Peyer's patch (tissue), 4 donors: Measurements from ENCODE around the gene SCNN1A. TPM values are rescaled to one million over a fixed set of nuclear protein-coding genes. Genes with fewer than 3 reads are reported as not detected.

ENCODE experiments used
- DNase-seq, 3 donors: peaks; one replicate each; pipeline ENCODE4 v3.0.0-alpha.2; 2017 to 2019
- H3K27ac ChIP-seq, 4 donors: fragments of 200-600 bp; sonication (generic); one replicate each; pipeline ENCODE4 v1.5.1; 2016 to 2019
- H3K27me3 ChIP-seq, 2 donors: fragments of 200-600 bp; sonication (generic); one replicate each; pipeline ENCODE4 v1.5.1; 2019
- H3K36me3 ChIP-seq, 3 donors: fragments of 200-600 bp; sonication (generic); one replicate each; pipeline ENCODE4 v1.5.1; 2016 to 2019
- H3K4me1 ChIP-seq, 4 donors: fragments of 200-600 bp; sonication (generic); one replicate each; pipeline ENCODE4 v1.5.1; 2016 to 2019
- H3K4me3 ChIP-seq, 4 donors: fragments of 200-600 bp; sonication (generic); 1 replicate in 3 of 4; 2 replicates in 1 of 4; pipeline ENCODE4 v1.5.1; 2016 to 2019; ENCODE audit warnings: mild to moderate bottlenecking in 1 of 4
- H3K9me3 ChIP-seq, 4 donors: fragments of 200-600 bp; sonication (generic); one replicate each; pipeline ENCODE4 v1.5.1; 2016 to 2019; ENCODE audit warnings: mild to moderate bottlenecking in 1 of 4
- POLR2A ChIP-seq, 2 donors: fragments of 450-650 bp; IDR thresholded peaks; one replicate each; pipeline ENCODE4 v1.5.1; 2017; ENCODE audit warnings: antibody characterized with exemption in 2 of 2, mild to moderate bottlenecking in 2 of 2, moderate library complexity in 2 of 2
- total RNA-seq, 4 donors: library from RNA; depleted of rRNA; stranded (reverse); fragments of >200 nt; gene quantifications; one replicate each; pipeline ENCODE4 v1.1.0, GENCODE V29; 2016
- TF ChIP-seq, protein P1 (sequence below), 6 experiments: fragments of 450-650 bp in 4 of 6; fragments of 200-600 bp in 2 of 6; sonication (generic) in 1 of 6; IDR thresholded peaks; one replicate each; pipeline ENCODE4 v1.5.1; 2017 to 2019; ENCODE audit warnings: antibody characterized with exemption in 6 of 6, mild to moderate bottlenecking in 3 of 6, moderate library complexity in 1 of 6

The SCNN1A gene
- total RNA-seq, 4 donors from 2014 or later = 93.3 to 275 (median 143) TPM

GRCh38 chr12:6310771-6311610, 64.4 kb downstream of the SCNN1A start:
- H3K9me3 ChIP-seq = no peaks in the 10 kb centered on the region
- peaks cover 0 to 31% (median 0%) of the 10 kb centered on the region in 3 donors for H3K36me3 ChIP-seq
- DNase-seq = peak in 1 of 3 donors; percentile 63
- peaks cover 0 to 33% (median 6%) of the 10 kb centered on the region in 4 donors for H3K4me1 ChIP-seq
- peaks cover 0 to 6% of the 10 kb centered on the region in 2 donors for H3K27me3 ChIP-seq
- H3K27ac ChIP-seq = peak overlapping the region in 3 of 4 donors; percentile 92 to 99 (median 93)
- TF ChIP-seq, protein P1, sequence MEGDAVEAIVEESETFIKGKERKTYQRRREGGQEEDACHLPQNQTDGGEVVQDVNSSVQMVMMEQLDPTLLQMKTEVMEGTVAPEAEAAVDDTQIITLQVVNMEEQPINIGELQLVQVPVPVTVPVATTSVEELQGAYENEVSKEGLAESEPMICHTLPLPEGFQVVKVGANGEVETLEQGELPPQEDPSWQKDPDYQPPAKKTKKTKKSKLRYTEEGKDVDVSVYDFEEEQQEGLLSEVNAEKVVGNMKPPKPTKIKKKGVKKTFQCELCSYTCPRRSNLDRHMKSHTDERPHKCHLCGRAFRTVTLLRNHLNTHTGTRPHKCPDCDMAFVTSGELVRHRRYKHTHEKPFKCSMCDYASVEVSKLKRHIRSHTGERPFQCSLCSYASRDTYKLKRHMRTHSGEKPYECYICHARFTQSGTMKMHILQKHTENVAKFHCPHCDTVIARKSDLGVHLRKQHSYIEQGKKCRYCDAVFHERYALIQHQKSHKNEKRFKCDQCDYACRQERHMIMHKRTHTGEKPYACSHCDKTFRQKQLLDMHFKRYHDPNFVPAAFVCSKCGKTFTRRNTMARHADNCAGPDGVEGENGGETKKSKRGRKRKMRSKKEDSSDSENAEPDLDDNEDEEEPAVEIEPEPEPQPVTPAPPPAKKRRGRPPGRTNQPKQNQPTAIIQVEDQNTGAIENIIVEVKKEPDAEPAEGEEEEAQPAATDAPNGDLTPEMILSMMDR (IDR thresholded peaks at IDR 0.05) = no peak
- no peak for TF ChIP-seq POLR2A (IDR thresholded peaks at IDR 0.05)
- peak overlapping the region; percentile 42 to 90 (median 58) for H3K4me3 ChIP-seq

- Histone ChIP-seq H3K4me1 (peaks cover 0 to 29% (median 4%) of the 10 kb centered on the region in 4 donors), H3K4me3 (no peak overlapping the region), H3K27me3 (peaks cover 0 to 6% of the 10 kb centered on the region in 2 donors), H3K9me3 (no peaks in the 10 kb centered on the region), H3K27ac (no peak overlapping the region), H3K36me3 (no peaks in the 10 kb centered on the region)
- peak in 1 of 3 donors; percentile 34 for DNase-seq
- TF ChIP-seq, protein P1 (IDR thresholded peaks at IDR 0.05) = no peak
- no peak for TF ChIP-seq POLR2A (IDR thresholded peaks at IDR 0.05)
These were observed 67.8 kb downstream of the SCNN1A start for GRCh38 chr12:6307529-6307928.

DNA sequence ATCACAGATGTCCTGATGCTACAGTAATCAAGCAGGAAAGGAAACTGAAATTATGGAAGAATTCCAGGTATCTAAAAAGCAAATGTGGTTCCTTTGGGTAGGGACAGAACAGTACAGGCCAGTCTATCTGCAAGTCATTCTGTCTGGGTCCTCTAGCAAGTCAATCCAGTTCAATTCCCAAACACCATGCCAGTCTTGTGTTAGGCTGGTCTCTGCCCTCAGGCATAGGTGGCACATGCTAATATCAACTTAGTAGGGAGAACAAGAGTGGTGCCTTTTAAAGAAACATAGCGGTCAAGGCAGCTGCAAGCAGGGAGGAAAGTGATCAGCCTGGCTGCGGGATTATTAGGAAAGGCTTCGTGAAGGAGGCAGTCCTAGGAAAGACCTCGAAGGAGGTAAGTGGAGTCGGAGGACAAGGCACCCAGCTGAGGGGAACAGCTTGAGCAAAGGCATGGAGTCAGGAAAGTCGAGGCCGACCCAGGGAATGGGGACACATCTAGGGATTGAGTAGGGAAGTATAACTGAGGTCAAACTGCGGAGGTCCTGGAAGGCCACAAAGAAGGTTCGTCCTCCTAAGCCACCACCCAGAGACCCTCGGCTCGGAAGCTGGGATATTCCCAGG, 68.7 kb downstream of the SCNN1A start:
- DNase-seq = peak in 1 of 3 donors; percentile 23
- H3K4me3 ChIP-seq = no peak overlapping the region
- H3K36me3 ChIP-seq = no peaks in the 10 kb centered on the region
- TF ChIP-seq POLR2A (IDR thresholded peaks at IDR 0.05) = no peak
- TF ChIP-seq, protein P1 (IDR thresholded peaks at IDR 0.05) = no peak
- no peaks in the 10 kb centered on the region for H3K9me3 ChIP-seq
- no peak overlapping the region for H3K27ac ChIP-seq
- peaks cover 0 to 6% of the 10 kb centered on the region in 2 donors for H3K27me3 ChIP-seq
- peaks cover 0 to 29% (median 4%) of the 10 kb centered on the region in 4 donors for H3K4me1 ChIP-seq

GRCh38 chr12:6306151-6306550, 69.2 kb downstream of the SCNN1A start:
- peaks cover 0 to 6% of the 10 kb centered on the region in 2 donors for H3K27me3 ChIP-seq
- H3K4me3 ChIP-seq = no peak overlapping the region
- no peaks in the 10 kb centered on the region for H3K36me3 ChIP-seq
- TF ChIP-seq, protein P1 (IDR thresholded peaks at IDR 0.05) = no peak
- TF ChIP-seq POLR2A (IDR thresholded peaks at IDR 0.05) = no peak
- peaks cover 0 to 29% (median 4%) of the 10 kb centered on the region in 4 donors for H3K4me1 ChIP-seq
- H3K9me3 ChIP-seq = no peaks in the 10 kb centered on the region
- H3K27ac ChIP-seq = no peak overlapping the region
- DNase-seq = no peak

GRCh38 chr12:6303071-6303470, 72.3 kb downstream of the SCNN1A start:
- Histone ChIP-seq H3K4me3 (no peak overlapping the region), H3K27ac (peak overlapping the region in 1 of 4 donors; percentile 68), H3K4me1 (peaks cover 0 to 12% (median 0%) of the 10 kb centered on the region in 4 donors), H3K36me3 (no peaks in the 10 kb centered on the region), H3K9me3 (no peaks in the 10 kb centered on the region), H3K27me3 (no peaks in the 10 kb centered on the region)
- TF ChIP-seq POLR2A (IDR thresholded peaks at IDR 0.05) = no peak
- TF ChIP-seq, protein P1 (IDR thresholded peaks at IDR 0.05) = no peak
- DNase-seq = peak in 1 of 3 donors; percentile 48
